WTC11 (cell line): ENCODE data around the gene PTPN6. TPM values are rescaled to one million over a fixed set of nuclear protein-coding genes. Genes with fewer than 3 reads are reported as not detected.

Experiments used
- ATAC-seq: fragments of 200-7000 bp; cut with Tn5 transposase; 2 replicates; pipeline ENCODE4 v1.10.0; 2021; ENCODE audit warnings: mild to moderate bottlenecking, moderate library complexity
- CTCF ChIA-PET: fragments of 300-600 bp; sonication (Branson Sonifier 250); formaldehyde crosslinking; loops from one replicate; lab custom pipeline; 2021; ENCODE audit warnings: antibody characterized with exemption; lab: Charles Lee
- POLR2A ChIA-PET: fragments of 350-600 bp; sonication (Branson Sonifier 250); formaldehyde crosslinking; loops from one replicate; lab custom pipeline; 2021; ENCODE audit warnings: antibody characterized with exemption; lab: Charles Lee
- DNase-seq: peaks from one replicate; pipeline ENCODE4 v3.0.0; 2021; ENCODE audit warnings: low spot score
- H3K27ac Mint-ChIP-seq: 2 replicates; pipeline ENCODE4 v1.8.0; 2021; ENCODE audit warnings: mixed read lengths
- H3K27me3 Mint-ChIP-seq: 2 replicates; pipeline ENCODE4 v1.8.0; 2021; ENCODE audit warnings: low read depth, mild to moderate bottlenecking, moderate library complexity, mixed read lengths
- H3K36me3 Mint-ChIP-seq: 2 replicates; pipeline ENCODE4 v1.8.0; 2021; ENCODE audit warnings: mixed read lengths
- H3K4me1 Mint-ChIP-seq: 2 replicates; pipeline ENCODE4 v1.8.0; 2022; ENCODE audit warnings: mixed read lengths
- H3K4me3 Mint-ChIP-seq: 2 replicates; pipeline ENCODE4 v1.8.0; 2021; ENCODE audit warnings: mild to moderate bottlenecking, moderate library complexity, mixed read lengths
- H3K9me3 Mint-ChIP-seq: 2 replicates; pipeline ENCODE4 v1.8.0; 2021; ENCODE audit warnings: mixed read lengths
- ESRRA ChIP-seq: sonication (generic); formaldehyde crosslinking; IDR thresholded peaks from 2 replicates; pipeline ENCODE4 v1.8.1; 2022; ENCODE audit warnings: mild to moderate bottlenecking, missing genetic modification reagents, borderline replicate concordance
- FOXJ3 ChIP-seq: sonication (generic); formaldehyde crosslinking; IDR thresholded peaks from 2 replicates; pipeline ENCODE4 v1.9.0; 2021; ENCODE audit warnings: missing genetic modification reagents, mild to moderate bottlenecking, borderline replicate concordance
- NFATC4 ChIP-seq: fragments of 250-450 bp; sonication (Bioruptor Pico); IDR thresholded peaks from 2 replicates; pipeline ENCODE4 v1.9.0; 2021; ENCODE audit warnings: mild to moderate bottlenecking
- SP1 ChIP-seq: sonication (generic); formaldehyde crosslinking; conservative IDR thresholded peaks from 2 replicates; pipeline ENCODE4 v1.8.1; 2022; ENCODE audit warnings: missing genetic modification reagents
- TEAD1 ChIP-seq: sonication (generic); formaldehyde crosslinking; IDR thresholded peaks from 2 replicates; pipeline ENCODE4 v1.8.0; 2022; ENCODE audit warnings: mild to moderate bottlenecking, missing genetic modification reagents
- TEAD4 ChIP-seq: sonication (generic); formaldehyde crosslinking; IDR thresholded peaks from 2 replicates; pipeline ENCODE4 v1.8.0; 2022; ENCODE audit warnings: mild to moderate bottlenecking, missing genetic modification reagents
- ZNF121 ChIP-seq: sonication (generic); formaldehyde crosslinking; IDR thresholded peaks from 2 replicates; pipeline ENCODE4 v1.8.0; 2023; ENCODE audit warnings: missing genetic modification reagents
- ZNF416 ChIP-seq: fragments of 250-450 bp; sonication (Bioruptor Pico); IDR thresholded peaks from 2 replicates; pipeline ENCODE4 v1.9.0; 2021; ENCODE audit warnings: mild to moderate bottlenecking, inconsistent platforms
- total RNA-seq: library from RNA; stranded (reverse); gene quantifications from 3 replicates; pipeline ENCODE4 v1.2.3, GENCODE V29; 2021
- TF ChIP-seq, protein P1 (sequence below): sonication (generic); formaldehyde crosslinking; IDR thresholded peaks from 2 replicates; pipeline ENCODE4 v1.8.0; 2022; ENCODE audit warnings: mild to moderate bottlenecking, missing genetic modification reagents
- TF ChIP-seq, protein P2 (sequence below): sonication (generic); formaldehyde crosslinking; IDR thresholded peaks from 2 replicates; pipeline ENCODE4 v1.8.1; 2022; ENCODE audit warnings: low read depth, missing genetic modification reagents, borderline replicate concordance
- TF ChIP-seq, protein P3 (sequence below): fragments of 200-600 bp; IDR thresholded peaks from 2 replicates; pipeline ENCODE4 v1.8.0; 2022; ENCODE audit warnings: antibody characterized with exemption
- TF ChIP-seq, protein P4 (sequence below): sonication (generic); formaldehyde crosslinking; IDR thresholded peaks from 2 replicates; pipeline ENCODE4 v1.8.1; 2023; ENCODE audit warnings: mild to moderate bottlenecking, missing genetic modification reagents, moderate library complexity
- TF ChIP-seq, protein P5 (sequence below): fragments of 250-450 bp; sonication (Bioruptor Pico); IDR thresholded peaks from 2 replicates; pipeline ENCODE4 v2.1.2; 2022; ENCODE audit warnings: mild to moderate bottlenecking, moderate library complexity

Gene PTPN6
- total RNA-seq, 1 experiment from 2014 or later, result 27.1 TPM

DNA sequence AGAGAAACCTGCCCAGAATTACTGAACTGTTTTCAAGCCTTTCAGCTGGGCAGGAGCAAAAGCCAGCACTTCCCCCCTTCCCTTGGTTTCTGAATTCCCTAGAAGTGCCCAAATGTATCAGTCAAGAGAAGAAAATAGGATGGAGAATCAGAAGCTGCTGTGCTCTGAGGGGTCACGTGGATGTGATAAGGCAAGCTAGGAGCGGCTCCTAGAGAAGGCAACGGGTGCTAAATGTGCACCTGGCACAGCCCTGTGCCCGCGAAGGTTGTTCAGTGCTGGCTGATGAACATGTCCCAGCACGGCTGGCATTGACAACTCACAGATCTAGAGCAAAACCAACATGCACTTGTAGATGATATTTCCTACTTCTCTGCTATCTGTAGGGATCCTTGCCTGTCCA is 27.9 kb downstream of the PTPN6 start:
- ATAC-seq, result no peak
- Mint-ChIP-seq H3K36me3 (peaks cover 65% of the 10 kb centered on the region), H3K4me3 (no peak overlapping the region), H3K27ac (peak overlapping the region; percentile 76; the same call in 1 of the 2 replicates), H3K4me1 (peaks cover 12% of the 10 kb centered on the region), H3K27me3 (no peaks in the 10 kb centered on the region), H3K9me3 (no peaks in the 10 kb centered on the region)
- ChIA-PET POLR2A (no interaction called here), CTCF (interaction anchor here (1.2 kb wide), 1 partner anchor 14 kb away, joined by 4 read pairs; no protein-coding TSS in a partner anchor)
- no peak for DNase-seq
- TF ChIP-seq, protein P1, sequence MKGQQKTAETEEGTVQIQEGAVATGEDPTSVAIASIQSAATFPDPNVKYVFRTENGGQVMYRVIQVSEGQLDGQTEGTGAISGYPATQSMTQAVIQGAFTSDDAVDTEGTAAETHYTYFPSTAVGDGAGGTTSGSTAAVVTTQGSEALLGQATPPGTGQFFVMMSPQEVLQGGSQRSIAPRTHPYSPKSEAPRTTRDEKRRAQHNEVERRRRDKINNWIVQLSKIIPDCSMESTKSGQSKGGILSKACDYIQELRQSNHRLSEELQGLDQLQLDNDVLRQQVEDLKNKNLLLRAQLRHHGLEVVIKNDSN (CRISPR knock-in tag), result no peak
- TF ChIP-seq, protein P2, sequence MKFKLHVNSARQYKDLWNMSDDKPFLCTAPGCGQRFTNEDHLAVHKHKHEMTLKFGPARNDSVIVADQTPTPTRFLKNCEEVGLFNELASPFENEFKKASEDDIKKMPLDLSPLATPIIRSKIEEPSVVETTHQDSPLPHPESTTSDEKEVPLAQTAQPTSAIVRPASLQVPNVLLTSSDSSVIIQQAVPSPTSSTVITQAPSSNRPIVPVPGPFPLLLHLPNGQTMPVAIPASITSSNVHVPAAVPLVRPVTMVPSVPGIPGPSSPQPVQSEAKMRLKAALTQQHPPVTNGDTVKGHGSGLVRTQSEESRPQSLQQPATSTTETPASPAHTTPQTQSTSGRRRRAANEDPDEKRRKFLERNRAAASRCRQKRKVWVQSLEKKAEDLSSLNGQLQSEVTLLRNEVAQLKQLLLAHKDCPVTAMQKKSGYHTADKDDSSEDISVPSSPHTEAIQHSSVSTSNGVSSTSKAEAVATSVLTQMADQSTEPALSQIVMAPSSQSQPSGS (CRISPR knock-in tag), result no peak
- TF ChIP-seq SP1 (CRISPR knock-in tag) (no peak), FOXJ3 (CRISPR knock-in tag) (no peak)
- TF ChIP-seq, protein P3, sequence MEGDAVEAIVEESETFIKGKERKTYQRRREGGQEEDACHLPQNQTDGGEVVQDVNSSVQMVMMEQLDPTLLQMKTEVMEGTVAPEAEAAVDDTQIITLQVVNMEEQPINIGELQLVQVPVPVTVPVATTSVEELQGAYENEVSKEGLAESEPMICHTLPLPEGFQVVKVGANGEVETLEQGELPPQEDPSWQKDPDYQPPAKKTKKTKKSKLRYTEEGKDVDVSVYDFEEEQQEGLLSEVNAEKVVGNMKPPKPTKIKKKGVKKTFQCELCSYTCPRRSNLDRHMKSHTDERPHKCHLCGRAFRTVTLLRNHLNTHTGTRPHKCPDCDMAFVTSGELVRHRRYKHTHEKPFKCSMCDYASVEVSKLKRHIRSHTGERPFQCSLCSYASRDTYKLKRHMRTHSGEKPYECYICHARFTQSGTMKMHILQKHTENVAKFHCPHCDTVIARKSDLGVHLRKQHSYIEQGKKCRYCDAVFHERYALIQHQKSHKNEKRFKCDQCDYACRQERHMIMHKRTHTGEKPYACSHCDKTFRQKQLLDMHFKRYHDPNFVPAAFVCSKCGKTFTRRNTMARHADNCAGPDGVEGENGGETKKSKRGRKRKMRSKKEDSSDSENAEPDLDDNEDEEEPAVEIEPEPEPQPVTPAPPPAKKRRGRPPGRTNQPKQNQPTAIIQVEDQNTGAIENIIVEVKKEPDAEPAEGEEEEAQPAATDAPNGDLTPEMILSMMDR, result no peak
- TF ChIP-seq, protein P4, sequence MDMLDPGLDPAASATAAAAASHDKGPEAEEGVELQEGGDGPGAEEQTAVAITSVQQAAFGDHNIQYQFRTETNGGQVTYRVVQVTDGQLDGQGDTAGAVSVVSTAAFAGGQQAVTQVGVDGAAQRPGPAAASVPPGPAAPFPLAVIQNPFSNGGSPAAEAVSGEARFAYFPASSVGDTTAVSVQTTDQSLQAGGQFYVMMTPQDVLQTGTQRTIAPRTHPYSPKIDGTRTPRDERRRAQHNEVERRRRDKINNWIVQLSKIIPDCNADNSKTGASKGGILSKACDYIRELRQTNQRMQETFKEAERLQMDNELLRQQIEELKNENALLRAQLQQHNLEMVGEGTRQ (CRISPR knock-in tag), result no peak
- TF ChIP-seq, all 79 proteins: peak for 0

DNA sequence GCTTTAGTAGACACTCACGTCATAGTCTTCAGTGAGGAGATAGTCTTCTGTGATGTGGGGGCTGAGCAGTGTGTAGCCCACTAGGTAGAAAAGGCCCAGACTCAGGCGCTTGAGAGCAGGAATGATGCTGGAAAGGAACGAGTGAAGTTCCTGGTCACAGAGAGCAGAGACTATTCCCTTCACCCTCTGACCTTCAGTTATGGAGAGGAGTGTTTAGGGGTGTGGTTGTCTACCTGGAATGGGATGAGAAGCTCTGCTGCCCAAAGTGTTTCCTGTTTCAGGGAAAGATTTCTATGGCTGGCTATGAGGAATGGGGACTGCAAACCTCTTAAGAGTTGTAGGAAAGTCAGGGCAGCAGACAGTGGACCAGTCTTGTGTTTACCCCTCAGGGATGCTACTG is 28.3 kb downstream of the PTPN6 start:
- CTCF ChIA-PET, result interaction anchor here (1.2 kb wide), 1 partner anchor 15 kb away, joined by 4 read pairs; no protein-coding TSS in a partner anchor
- peak overlapping the region; percentile 76; the same call in 1 of the 2 replicates for H3K27ac Mint-ChIP-seq

DNA sequence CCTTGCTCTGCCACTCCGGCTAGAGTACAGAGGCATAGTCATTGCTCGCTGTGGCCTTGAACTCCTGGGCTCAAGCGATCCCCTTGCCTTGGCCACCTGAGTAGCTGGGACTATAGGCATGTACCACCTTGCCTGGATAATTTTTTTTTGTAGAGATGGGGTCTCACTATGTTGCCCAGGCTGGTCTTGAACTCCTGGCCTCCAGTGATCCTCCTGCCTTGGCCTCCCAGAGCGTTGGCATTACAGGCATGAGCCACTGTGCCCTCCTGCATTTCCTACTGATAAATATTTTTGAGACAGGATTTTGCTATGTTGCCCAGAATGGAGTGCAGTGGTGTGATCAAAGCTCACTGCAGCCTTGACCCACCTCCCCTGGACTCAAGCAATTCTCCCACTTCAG is 28.9 kb downstream of the PTPN6 start:
- no peak for ATAC-seq
- Mint-ChIP-seq H3K27ac (no peak overlapping the region), H3K36me3 (peaks cover 55% of the 10 kb centered on the region), H3K4me1 (peaks cover 12% of the 10 kb centered on the region), H3K27me3 (no peaks in the 10 kb centered on the region), H3K9me3 (no peaks in the 10 kb centered on the region), H3K4me3 (no peak overlapping the region)
- POLR2A ChIA-PET, result interaction anchor here (1.0 kb wide), 1 partner anchor 9 kb away, joined by 5 read pairs; no protein-coding TSS in a partner anchor
- CTCF ChIA-PET, result interaction anchor here (1.2 kb wide), 1 partner anchor 16 kb away, joined by 4 read pairs; no protein-coding TSS in a partner anchor
- DNase-seq, result no peak
- TF ChIP-seq TEAD4 (CRISPR knock-in tag) (no peak), NFATC4 (CRISPR knock-in tag) (no peak), ZNF121 (CRISPR knock-in tag) (peak; percentile 92)

More for the DNA sequence above, 28.3 kb downstream of the PTPN6 start:
- no peak for ATAC-seq
- POLR2A ChIA-PET, result no interaction called here
- Mint-ChIP-seq H3K4me1 (peaks cover 12% of the 10 kb centered on the region), H3K27me3 (no peaks in the 10 kb centered on the region), H3K9me3 (no peaks in the 10 kb centered on the region), H3K4me3 (no peak overlapping the region), H3K36me3 (peaks cover 61% of the 10 kb centered on the region)
- DNase-seq, result no peak
- TF ChIP-seq, protein P5, sequence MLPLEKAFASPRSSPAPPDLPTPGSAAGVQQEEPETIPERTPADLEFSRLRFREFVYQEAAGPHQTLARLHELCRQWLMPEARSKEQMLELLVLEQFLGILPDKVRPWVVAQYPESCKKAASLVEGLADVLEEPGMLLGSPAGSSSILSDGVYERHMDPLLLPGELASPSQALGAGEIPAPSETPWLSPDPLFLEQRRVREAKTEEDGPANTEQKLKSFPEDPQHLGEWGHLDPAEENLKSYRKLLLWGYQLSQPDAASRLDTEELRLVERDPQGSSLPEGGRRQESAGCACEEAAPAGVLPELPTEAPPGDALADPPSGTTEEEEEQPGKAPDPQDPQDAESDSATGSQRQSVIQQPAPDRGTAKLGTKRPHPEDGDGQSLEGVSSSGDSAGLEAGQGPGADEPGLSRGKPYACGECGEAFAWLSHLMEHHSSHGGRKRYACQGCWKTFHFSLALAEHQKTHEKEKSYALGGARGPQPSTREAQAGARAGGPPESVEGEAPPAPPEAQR (CRISPR knock-in tag), result no peak
- TF ChIP-seq ESRRA (CRISPR knock-in tag), result no peak
- no peak for TF ChIP-seq TEAD1 (CRISPR knock-in tag)

DNA sequence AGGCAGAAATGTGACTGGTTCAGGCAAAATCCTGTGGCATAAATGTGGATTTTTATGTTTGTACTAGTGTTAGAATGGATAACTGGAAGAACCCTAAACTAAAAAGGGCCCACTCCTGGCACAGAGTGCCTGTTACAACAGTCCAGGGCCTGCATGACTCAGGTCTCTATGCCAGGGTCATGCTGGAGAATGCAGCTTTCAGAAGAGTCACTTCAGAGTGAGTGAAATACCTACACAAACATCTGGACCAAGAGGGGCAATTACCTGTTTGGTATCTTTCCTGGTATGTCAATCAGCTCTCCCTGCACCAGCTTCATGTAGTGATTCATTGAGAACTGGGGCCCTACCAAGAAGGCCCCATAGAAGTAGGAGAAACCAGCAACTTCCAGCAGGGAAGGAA is 29.6 kb downstream of the PTPN6 start:
- POLR2A ChIA-PET, result interaction anchor here (1.0 kb wide), 1 partner anchor 8 kb away, joined by 5 read pairs; no protein-coding TSS in a partner anchor
- Mint-ChIP-seq H3K27me3 (no peaks in the 10 kb centered on the region), H3K9me3 (no peaks in the 10 kb centered on the region), H3K36me3 (peaks cover 48% of the 10 kb centered on the region)
- no peak for TF ChIP-seq ZNF416 (CRISPR knock-in tag)
- TF ChIP-seq, all 79 proteins: peak for 0
- DNase-seq (no peak), ATAC-seq (no peak)
- Mint-ChIP-seq H3K4me3 (no peak overlapping the region), H3K4me1 (peaks cover 12% of the 10 kb centered on the region), H3K27ac (no peak overlapping the region)
- CTCF ChIA-PET, result interaction anchor here (0.5 kb wide), 1 partner anchor 73 kb away, joined by 3 read pairs; no protein-coding TSS in a partner anchor
